Liver (tissue), 9 donors: Measurements from ENCODE around the gene HNRNPA3. TPM values are rescaled to one million over a fixed set of nuclear protein-coding genes. Genes with fewer than 3 reads are reported as not detected.

Experiments
- DNase-seq: peaks from one replicate; pipeline ENCODE4 v3.0.0-alpha.2; 2017; ENCODE audit warnings: low spot score
- H3K27ac ChIP-seq, 2 donors: one replicate each; pipeline ENCODE4 v1.7.0; 2013; ENCODE audit warnings: inconsistent platforms in 2 of 2, low read length in 2 of 2, control low read depth in 1 of 2, low read depth in 1 of 2, mild to moderate bottlenecking in 1 of 2
- H3K27me3 ChIP-seq, 4 donors: one replicate each; pipeline versions ENCODE4 v1.6.1 to v1.7.0; 2013; ENCODE audit warnings: low read length in 3 of 4, inconsistent platforms in 1 of 4, mild to moderate bottlenecking in 1 of 4, moderate library complexity in 1 of 4; ENCODE audit not compliant: control insufficient read depth in 4 of 4, insufficient read depth in 4 of 4
- H3K36me3 ChIP-seq, 4 donors: one replicate each; pipeline versions ENCODE4 v1.6.1 to v1.7.0; 2013; ENCODE audit warnings: low read length in 3 of 4, mild to moderate bottlenecking in 3 of 4, low read depth in 1 of 4, moderate library complexity in 1 of 4; ENCODE audit not compliant: control insufficient read depth in 4 of 4, insufficient read depth in 3 of 4
- H3K4me1 ChIP-seq, 4 donors: one replicate each; pipeline versions ENCODE4 v1.6.1 to v1.7.0; 2013; ENCODE audit warnings: low read length in 3 of 4, mild to moderate bottlenecking in 3 of 4, moderate library complexity in 1 of 4; ENCODE audit not compliant: control insufficient read depth in 4 of 4, insufficient read depth in 4 of 4
- H3K4me3 ChIP-seq, 3 donors: one replicate each; pipeline versions ENCODE4 v1.6.1 to v1.7.0; 2013; ENCODE audit warnings: low read length in 3 of 3, control low read depth in 1 of 3, low read depth in 1 of 3, mild to moderate bottlenecking in 1 of 3
- H3K9ac ChIP-seq, 2 donors: one replicate each; pipeline ENCODE4 v1.7.0; 2013; ENCODE audit warnings: low read length in 2 of 2, mild to moderate bottlenecking in 2 of 2, moderate library complexity in 2 of 2, control low read depth in 1 of 2, low read depth in 1 of 2
- H3K9me3 ChIP-seq, 4 donors: one replicate each; pipeline versions ENCODE4 v1.6.1 to v1.7.0; 2013; ENCODE audit warnings: low read length in 3 of 4; ENCODE audit not compliant: control insufficient read depth in 4 of 4
- CTCF ChIP-seq: fragments of 150-350 bp; IDR thresholded peaks from 2 replicates; pipeline ENCODE4 v1.5.1; 2017; ENCODE audit warnings: improper control_type of control experiment, low read depth, low read length; ENCODE audit not compliant: missing input control
- EGR1 ChIP-seq, 2 donors: IDR thresholded peaks; 2 replicates each; pipeline ENCODE4 v1.6.1; 2016 to 2018; ENCODE audit warnings: antibody characterized with exemption in 2 of 2, low read depth in 2 of 2
- FOXA1 ChIP-seq: IDR thresholded peaks from 2 replicates; pipeline ENCODE4 v1.6.1; 2016; ENCODE audit warnings: antibody characterized with exemption
- GABPA ChIP-seq, 2 donors: IDR thresholded peaks in 1 of 2; conservative IDR thresholded peaks in 1 of 2; 2 replicates each; pipeline ENCODE4 v1.6.1; 2016; ENCODE audit warnings: antibody characterized with exemption in 2 of 2, mild to moderate bottlenecking in 1 of 2, moderate library complexity in 1 of 2
- HNF4A ChIP-seq, 2 donors: conservative IDR thresholded peaks; 2 replicates each; pipeline ENCODE4 v1.6.1; 2016; ENCODE audit warnings: antibody characterized with exemption in 2 of 2, mild to moderate bottlenecking in 2 of 2
- HNF4G ChIP-seq: IDR thresholded peaks from 2 replicates; pipeline ENCODE4 v1.6.1; 2016; ENCODE audit warnings: antibody characterized with exemption
- NR2F2 ChIP-seq: IDR thresholded peaks from 2 replicates; pipeline ENCODE4 v1.6.1; 2016; ENCODE audit warnings: antibody characterized with exemption
- RAD21 ChIP-seq, 2 donors: IDR thresholded peaks; 2 replicates each; pipeline ENCODE4 v1.6.1; 2016; ENCODE audit warnings: antibody characterized with exemption in 2 of 2, mild to moderate bottlenecking in 2 of 2
- SP1 ChIP-seq: IDR thresholded peaks from 2 replicates; pipeline ENCODE4 v1.6.1; 2018; ENCODE audit warnings: antibody characterized with exemption, mild to moderate bottlenecking
- TAF1 ChIP-seq: conservative IDR thresholded peaks from 2 replicates; pipeline ENCODE4 v1.6.1; 2016; ENCODE audit warnings: antibody characterized with exemption, mild to moderate bottlenecking
- YY1 ChIP-seq: IDR thresholded peaks from 2 replicates; pipeline ENCODE4 v1.6.1; 2016; ENCODE audit warnings: antibody characterized with exemption, mild to moderate bottlenecking
- WGBS: extraction: QIAGEN DNeasy Blood & Tissue Kit; methylation state at CpG from one replicate; pipeline ENCODE4 v1.1.7; 2013; 5-methylcytosine and 5-hydroxymethylcytosine counted together
- polyA plus RNA-seq, 2 donors: library from polyadenylated mRNA; stranded (reverse) in 1 of 2; unstranded in 1 of 2; fragments of 200-250 nt in 1 of 2; fragments of >200 nt in 1 of 2; fragmentation: Nextera tagmentation in 1 of 2; extraction: Ambion mirVana in 1 of 2; gene quantifications; one replicate each; pipeline versions ENCODE4 v1.2.1 to v1.2.3, GENCODE V29; 2013 to 2015
- total RNA-seq, 2 donors: library from RNA; depleted of rRNA; stranded (reverse); fragments of >200 nt; gene quantifications; one replicate each; pipeline ENCODE4 v1.2.3, GENCODE V29; 2014
- donor health status: healthy.
- donor health status: healthy.
- donor health status: healthy.
- donor health status: healthy.
- donor health status: healthy.

HNRNPA3 gene
- total and polyA plus RNA-seq, 4 donors = 22.9 to 72.5 (median 51.7) TPM

- Histone ChIP-seq H3K9me3 (no peaks in the 10 kb centered on the region), H3K36me3 (no peaks in the 10 kb centered on the region), H3K9ac (no peak overlapping the region), H3K27me3 (no peaks in the 10 kb centered on the region), H3K4me3 (no peak overlapping the region), H3K4me1 (peaks cover 4 to 23% (median 11%) of the 10 kb centered on the region in 4 donors), H3K27ac (no peak overlapping the region)
- no peak for TF ChIP-seq CTCF
- TF ChIP-seq RAD21 (IDR thresholded peaks at IDR 0.05) = no peak
- TF ChIP-seq HNF4G = no peak
- no peak for TF ChIP-seq HNF4A (conservative IDR thresholded peaks at IDR 0.05)
- TF ChIP-seq GABPA (IDR thresholded peaks at IDR 0.05 in 1 of 2, conservative IDR thresholded peaks at IDR 0.05 in 1 of 2) = no peak
- no peak for TF ChIP-seq SP1
- TF ChIP-seq NR2F2 = no peak
- no peak for TF ChIP-seq FOXA1
- DNase-seq = no peak
- WGBS = 92% methylated on average over 7 of the region's 7 CpGs
Observed at GRCh38 chr2:177268901-177269300, 56.3 kb downstream of the HNRNPA3 start.

- H3K9ac ChIP-seq = no peak overlapping the region
- no peak for TF ChIP-seq CTCF
- no peak for TF ChIP-seq TAF1
- no peak for TF ChIP-seq YY1
- H3K27me3 ChIP-seq = no peaks in the 10 kb centered on the region
- 95% methylated on average over 4 of the region's 4 CpGs for WGBS
- H3K4me3 ChIP-seq = no peak overlapping the region
- no peaks in the 10 kb centered on the region for H3K9me3 ChIP-seq
- H3K36me3 ChIP-seq = no peaks in the 10 kb centered on the region
- no peak for DNase-seq
- peaks cover 4 to 30% (median 18%) of the 10 kb centered on the region in 4 donors for H3K4me1 ChIP-seq
- no peak overlapping the region for H3K27ac ChIP-seq
Observed at GRCh38 chr2:177270531-177270930, 57.9 kb downstream of the HNRNPA3 start.

GRCh38 chr2:177271981-177272666, 59.5 kb downstream of the HNRNPA3 start:
- DNase-seq = no peak
- H3K4me1 ChIP-seq = peaks cover 0 to 18% (median 10%) of the 10 kb centered on the region in 4 donors
- WGBS = 98% methylated on average over 1 of the region's 1 CpG
- H3K27ac ChIP-seq = no peak overlapping the region
- H3K9ac ChIP-seq = no peak overlapping the region
- no peaks in the 10 kb centered on the region for H3K36me3 ChIP-seq
- H3K4me3 ChIP-seq = no peak overlapping the region
- H3K9me3 ChIP-seq = no peaks in the 10 kb centered on the region
- no peaks in the 10 kb centered on the region for H3K27me3 ChIP-seq
- no peak for TF ChIP-seq EGR1 (IDR thresholded peaks at IDR 0.05; ENCODE audit: low read depth in 2 of 2)
- no peak for TF ChIP-seq NR2F2
- TF ChIP-seq YY1 = no peak
